ENCODE measurements around the gene KLHL33.

- TF ChIP-seq CTCF (IDR thresholded peaks at IDR 0.05), result no peak
- no peak for TF ChIP-seq POLR2A (IDR thresholded peaks at IDR 0.05)
- TF ChIP-seq EP300 (IDR thresholded peaks at IDR 0.05; ENCODE audit: low read depth), result no peak
Observed at GRCh38 chr14:20469890-20470602, 34.1 kb upstream of the KLHL33 start.
